Measurements from ENCODE around the gene PSMB7. TPM values are rescaled to one million over a fixed set of nuclear protein-coding genes. Genes with fewer than 3 reads are reported as not detected.
A peak's percentile ranks its signal among the peaks of the same experiment; 100 is the strongest.

The PSMB7 gene
- total RNA-seq, 3 donors from 2014 or later, result 157 to 206 (median 162) TPM

DNA sequence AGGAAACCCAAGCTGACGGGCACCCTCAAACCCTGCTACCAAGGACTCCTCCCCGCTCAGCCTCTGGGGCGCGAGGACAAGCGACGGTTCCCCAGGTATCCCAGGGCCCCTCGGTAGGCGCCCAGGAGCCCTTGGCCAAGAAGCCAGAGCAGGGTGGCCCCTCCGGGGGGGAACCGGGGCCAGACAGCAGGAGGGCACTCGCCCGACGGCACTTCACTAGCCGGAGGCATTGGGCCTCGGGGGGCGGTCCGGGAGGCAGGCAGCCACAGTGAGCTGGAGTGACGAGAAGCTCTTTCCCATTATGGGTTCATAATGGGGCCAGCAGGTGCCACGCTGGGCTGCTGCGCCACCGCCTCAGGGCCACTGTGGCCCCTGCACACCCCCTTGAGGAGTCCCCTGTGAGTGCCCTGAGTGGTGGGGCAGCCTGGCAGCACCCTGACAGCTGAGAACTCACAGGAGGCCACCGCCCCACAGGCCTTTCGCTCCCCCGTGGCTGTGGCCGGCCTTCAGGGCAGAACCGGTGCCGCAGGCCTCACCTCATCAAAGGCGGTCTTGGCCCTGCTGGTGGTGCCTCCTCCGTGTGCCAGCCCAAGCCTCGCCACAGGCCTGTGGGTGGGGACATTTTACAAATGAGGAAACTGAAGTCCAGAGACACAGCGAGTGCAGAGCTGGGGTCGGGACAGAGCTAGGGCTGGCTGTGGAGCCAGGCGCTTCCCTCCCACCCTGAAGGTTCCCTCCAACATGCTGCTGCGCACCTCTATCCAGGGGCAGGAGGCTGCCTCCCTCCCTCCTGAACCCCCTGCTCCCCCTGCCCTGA, 68.7 kb downstream of the PSMB7 start:
- H3K36me3 ChIP-seq, result peaks cover 9% of the 10 kb centered on the region
- no peak overlapping the region for H3K27ac ChIP-seq

DNA sequence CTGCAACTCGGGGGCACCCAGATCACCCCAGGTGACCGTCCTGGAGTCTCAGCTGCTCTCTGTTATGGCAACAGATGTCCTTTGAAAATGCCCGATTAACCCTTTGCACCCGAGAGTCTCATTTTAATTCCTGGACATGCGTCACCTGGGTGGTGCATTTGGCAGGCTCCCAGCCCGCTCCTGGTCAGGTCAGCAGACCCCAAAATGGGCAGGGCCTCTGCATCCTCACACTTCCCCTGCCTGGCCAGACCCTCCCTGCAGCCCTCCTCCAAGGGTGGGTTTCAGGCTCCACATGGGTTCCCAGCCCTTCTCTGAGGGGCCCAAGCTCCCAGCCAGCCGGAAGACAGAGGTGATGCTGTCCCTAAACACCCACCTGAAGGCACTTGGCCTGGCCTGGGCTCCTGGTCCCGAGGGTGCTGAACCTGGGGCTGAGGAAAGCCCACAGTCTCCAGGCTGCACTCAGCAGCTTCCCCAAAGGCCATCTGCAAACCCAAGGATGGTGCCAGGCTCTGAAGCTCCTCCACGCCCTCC, 69.4 kb downstream of the PSMB7 start:
- no peak for DNase-seq (ENCODE audit: low spot score in 2 of 2)
- Histone ChIP-seq H3K4me3 (no peak overlapping the region), H3K4me1 (no peaks in the 10 kb centered on the region), H3K9me3 (no peaks in the 10 kb centered on the region), H3K36me3 (peaks cover 8% of the 10 kb centered on the region), H3K27me3 (no peaks in the 10 kb centered on the region), H3K27ac (no peak overlapping the region)
- intact Hi-C loops (cut with DNase I; ENCODE audit: low total_unique reads), result loop anchor here (10.0 kb wide), 1 partner anchor 209 kb away; no protein-coding TSS in a partner anchor
- TF ChIP-seq POLR2A (IDR thresholded peaks at IDR 0.05) (no peak), POLR2AphosphoS5 (IDR thresholded peaks at IDR 0.05) (no peak)
- TF ChIP-seq, protein P1, sequence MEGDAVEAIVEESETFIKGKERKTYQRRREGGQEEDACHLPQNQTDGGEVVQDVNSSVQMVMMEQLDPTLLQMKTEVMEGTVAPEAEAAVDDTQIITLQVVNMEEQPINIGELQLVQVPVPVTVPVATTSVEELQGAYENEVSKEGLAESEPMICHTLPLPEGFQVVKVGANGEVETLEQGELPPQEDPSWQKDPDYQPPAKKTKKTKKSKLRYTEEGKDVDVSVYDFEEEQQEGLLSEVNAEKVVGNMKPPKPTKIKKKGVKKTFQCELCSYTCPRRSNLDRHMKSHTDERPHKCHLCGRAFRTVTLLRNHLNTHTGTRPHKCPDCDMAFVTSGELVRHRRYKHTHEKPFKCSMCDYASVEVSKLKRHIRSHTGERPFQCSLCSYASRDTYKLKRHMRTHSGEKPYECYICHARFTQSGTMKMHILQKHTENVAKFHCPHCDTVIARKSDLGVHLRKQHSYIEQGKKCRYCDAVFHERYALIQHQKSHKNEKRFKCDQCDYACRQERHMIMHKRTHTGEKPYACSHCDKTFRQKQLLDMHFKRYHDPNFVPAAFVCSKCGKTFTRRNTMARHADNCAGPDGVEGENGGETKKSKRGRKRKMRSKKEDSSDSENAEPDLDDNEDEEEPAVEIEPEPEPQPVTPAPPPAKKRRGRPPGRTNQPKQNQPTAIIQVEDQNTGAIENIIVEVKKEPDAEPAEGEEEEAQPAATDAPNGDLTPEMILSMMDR (IDR thresholded peaks at IDR 0.05), result no peak

More for the DNA sequence above, 68.7 kb downstream of the PSMB7 start:
- Histone ChIP-seq H3K9me3 (no peaks in the 10 kb centered on the region), H3K4me3 (no peak overlapping the region), H3K27me3 (no peaks in the 10 kb centered on the region), H3K4me1 (no peaks in the 10 kb centered on the region)
- intact Hi-C loops (cut with DNase I; ENCODE audit: low total_unique reads), result loop anchor here (10.0 kb wide), 1 partner anchor 208 kb away; no protein-coding TSS in a partner anchor
- DNase-seq (ENCODE audit: low spot score in 2 of 2), result no peak
- TF ChIP-seq POLR2AphosphoS5 (IDR thresholded peaks at IDR 0.05) (no peak), POLR2A (IDR thresholded peaks at IDR 0.05) (no peak)
- TF ChIP-seq, protein P1 (IDR thresholded peaks at IDR 0.05), result no peak

DNA sequence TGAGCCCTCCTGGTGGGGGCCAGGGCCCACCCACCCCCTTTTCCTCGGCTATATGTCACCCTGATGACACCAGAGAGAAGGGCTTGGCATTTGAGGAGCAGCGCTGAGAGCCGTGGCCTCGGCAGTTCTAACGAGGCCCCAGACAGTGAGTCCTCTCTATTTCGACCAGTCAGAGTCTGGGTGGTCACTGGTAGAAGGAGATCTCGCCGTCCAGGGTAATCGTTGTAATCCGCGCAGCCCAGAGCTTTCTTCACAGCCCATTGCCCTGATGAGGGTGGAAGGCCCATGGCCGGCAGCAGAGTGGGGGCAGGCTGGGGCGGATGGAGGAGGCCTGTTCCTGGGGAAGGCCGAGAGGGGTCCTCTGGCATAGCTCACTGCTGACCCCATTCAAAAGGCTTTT, 70.2 kb downstream of the PSMB7 start:
- Histone ChIP-seq H3K27ac (peak overlapping the region in 1 of 2 donors; percentile 32), H3K4me1 (no peaks in the 10 kb centered on the region), H3K4me3 (no peak overlapping the region), H3K36me3 (peaks cover 8% of the 10 kb centered on the region), H3K9me3 (no peaks in the 10 kb centered on the region), H3K27me3 (no peaks in the 10 kb centered on the region)
- intact Hi-C loops (cut with DNase I; ENCODE audit: low total_unique reads), result loop anchor here (10.0 kb wide), 1 partner anchor 210 kb away; no protein-coding TSS in a partner anchor
- TF ChIP-seq POLR2A (IDR thresholded peaks at IDR 0.05) (no peak), POLR2AphosphoS5 (IDR thresholded peaks at IDR 0.05) (no peak)
- TF ChIP-seq, protein P1 (IDR thresholded peaks at IDR 0.05), result no peak
- no peak for DNase-seq (ENCODE audit: low spot score in 2 of 2)

DNA sequence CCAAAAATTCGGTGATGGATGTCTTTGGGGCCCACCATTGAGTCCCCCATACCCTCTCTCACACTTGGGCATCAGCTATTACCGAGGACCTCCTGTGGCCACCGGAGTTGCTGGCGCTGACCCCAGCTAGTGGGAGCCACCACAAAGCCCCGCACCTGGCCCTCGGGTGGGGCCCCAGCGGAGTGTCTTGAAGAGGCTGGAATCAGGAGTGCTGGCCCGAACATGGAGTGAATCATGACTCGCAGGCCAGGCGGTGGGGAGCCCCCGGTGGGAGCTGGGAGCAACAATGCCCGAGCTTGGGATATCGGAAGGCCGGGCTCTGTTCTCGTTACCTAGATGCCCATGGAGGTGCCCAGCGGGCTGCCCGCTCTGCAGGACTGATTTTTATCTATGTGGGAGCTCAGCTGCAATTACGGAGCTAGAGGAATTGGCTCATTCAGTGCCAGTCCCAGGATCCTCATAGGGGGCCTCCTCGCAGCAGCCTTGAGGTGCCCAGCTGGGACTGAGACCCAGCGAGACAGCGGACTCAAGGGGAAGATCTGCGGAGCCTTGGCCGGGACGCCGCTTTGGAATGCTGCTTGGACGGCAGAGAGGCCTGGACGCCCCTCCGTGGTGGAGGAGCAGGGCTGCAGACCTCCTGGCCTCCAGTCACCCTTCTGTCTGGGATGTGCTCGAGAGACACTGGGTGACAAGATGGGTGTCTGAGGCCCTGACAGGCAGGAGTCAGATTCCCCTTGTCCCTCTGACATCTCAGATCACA, 70.8 kb downstream of the PSMB7 start:
- H3K9me3 ChIP-seq, result no peaks in the 10 kb centered on the region
- TF ChIP-seq POLR2A (IDR thresholded peaks at IDR 0.05), result no peak
- no peak for TF ChIP-seq POLR2AphosphoS5 (IDR thresholded peaks at IDR 0.05)
- TF ChIP-seq, protein P1 (IDR thresholded peaks at IDR 0.05), result no peak
- intact Hi-C loops (cut with DNase I; ENCODE audit: low total_unique reads), result loop anchor here (10.0 kb wide), 1 partner anchor 210 kb away; no protein-coding TSS in a partner anchor
- H3K36me3 ChIP-seq, result peaks cover 8% of the 10 kb centered on the region
- H3K27ac ChIP-seq, result peak overlapping the region in 1 of 2 donors; percentile 32
- no peak for DNase-seq (ENCODE audit: low spot score in 2 of 2)
- H3K4me3 ChIP-seq, result no peak overlapping the region
- H3K4me1 ChIP-seq, result no peaks in the 10 kb centered on the region
- H3K27me3 ChIP-seq, result no peaks in the 10 kb centered on the region
